Subcutaneous abdominal adipose tissue (tissue), 5 donors: ENCODE results near the gene CTNNA3.

Experiments
- H3K27ac ChIP-seq: one replicate; pipeline ENCODE4 v1.7.0; 2013; ENCODE audit warnings: low read depth, mild to moderate bottlenecking, inconsistent platforms, low read length, moderate library complexity
- H3K27me3 ChIP-seq, 5 donors: one replicate each; pipeline ENCODE4 v1.7.0; 2013; ENCODE audit warnings: low read length in 5 of 5, inconsistent platforms in 1 of 5; ENCODE audit not compliant: control insufficient read depth in 5 of 5, insufficient read depth in 4 of 5
- H3K36me3 ChIP-seq, 5 donors: one replicate each; pipeline ENCODE4 v1.7.0; 2013; ENCODE audit warnings: low read length in 5 of 5; ENCODE audit not compliant: control insufficient read depth in 5 of 5, insufficient read depth in 5 of 5
- H3K4me1 ChIP-seq, 5 donors: one replicate each; pipeline ENCODE4 v1.7.0; 2013; ENCODE audit warnings: low read length in 5 of 5, mild to moderate bottlenecking in 3 of 5, moderate library complexity in 1 of 5; ENCODE audit not compliant: control insufficient read depth in 5 of 5, insufficient read depth in 5 of 5
- H3K4me3 ChIP-seq, 5 donors: one replicate each; pipeline ENCODE4 v1.7.0; 2013; ENCODE audit warnings: low read length in 5 of 5, low read depth in 1 of 5
- H3K9ac ChIP-seq, 5 donors: one replicate each; pipeline ENCODE4 v1.7.0; 2013; ENCODE audit warnings: low read length in 5 of 5, mild to moderate bottlenecking in 4 of 5, moderate library complexity in 3 of 5
- H3K9me3 ChIP-seq, 5 donors: one replicate each; pipeline ENCODE4 v1.7.0; 2013; ENCODE audit warnings: low read length in 5 of 5; ENCODE audit not compliant: control insufficient read depth in 5 of 5
- donor health status: healthy.
- donor health status: healthy.
- donor health status: healthy.
- donor health status: healthy.
- donor health status: healthy.

Gene CTNNA3

GRCh38 chr10:66281327-66281726, 1414.7 kb downstream of the CTNNA3 start:
- H3K4me3 ChIP-seq = no peak overlapping the region
- H3K36me3 ChIP-seq = no peaks in the 10 kb centered on the region
- H3K27ac ChIP-seq = no peak overlapping the region
- no peaks in the 10 kb centered on the region for H3K4me1 ChIP-seq
- no peaks in the 10 kb centered on the region for H3K9me3 ChIP-seq
- H3K9ac ChIP-seq = no peak overlapping the region
- no peaks in the 10 kb centered on the region for H3K27me3 ChIP-seq

- H3K36me3 ChIP-seq = no peaks in the 10 kb centered on the region
- H3K9me3 ChIP-seq = no peaks in the 10 kb centered on the region
- H3K9ac ChIP-seq = no peak overlapping the region
- H3K27ac ChIP-seq = no peak overlapping the region
- no peaks in the 10 kb centered on the region for H3K4me1 ChIP-seq
- H3K27me3 ChIP-seq = no peaks in the 10 kb centered on the region
- no peak overlapping the region for H3K4me3 ChIP-seq
Measured at GRCh38 chr10:66277481-66277880, 1418.5 kb downstream of the CTNNA3 start.

- H3K36me3 ChIP-seq = no peaks in the 10 kb centered on the region
- no peaks in the 10 kb centered on the region for H3K27me3 ChIP-seq
- H3K4me1 ChIP-seq = no peaks in the 10 kb centered on the region
- H3K27ac ChIP-seq = no peak overlapping the region
- H3K9me3 ChIP-seq = no peaks in the 10 kb centered on the region
- no peak overlapping the region for H3K4me3 ChIP-seq
- H3K9ac ChIP-seq = no peak overlapping the region
Measured at GRCh38 chr10:66273966-66274519, 1422.0 kb downstream of the CTNNA3 start.

- Histone ChIP-seq H3K4me3 (no peak overlapping the region), H3K9ac (no peak overlapping the region), H3K27me3 (no peaks in the 10 kb centered on the region), H3K4me1 (no peaks in the 10 kb centered on the region), H3K36me3 (no peaks in the 10 kb centered on the region), H3K27ac (no peak overlapping the region), H3K9me3 (no peaks in the 10 kb centered on the region)
Measured at GRCh38 chr10:66265398-66265797, 1430.6 kb downstream of the CTNNA3 start.

- Histone ChIP-seq H3K9ac (no peak overlapping the region), H3K36me3 (no peaks in the 10 kb centered on the region), H3K4me3 (no peak overlapping the region), H3K27me3 (no peaks in the 10 kb centered on the region), H3K27ac (no peak overlapping the region), H3K9me3 (peaks cover 0 to 3% (median 0%) of the 10 kb centered on the region in 5 donors), H3K4me1 (no peaks in the 10 kb centered on the region)
Measured at GRCh38 chr10:66259836-66260235, 1436.2 kb downstream of the CTNNA3 start.

GRCh38 chr10:66258693-66259092, 1437.3 kb downstream of the CTNNA3 start:
- Histone ChIP-seq H3K4me3 (no peak overlapping the region), H3K9me3 (peaks cover 0 to 3% (median 0%) of the 10 kb centered on the region in 5 donors), H3K27ac (no peak overlapping the region), H3K36me3 (no peaks in the 10 kb centered on the region), H3K9ac (no peak overlapping the region), H3K27me3 (no peaks in the 10 kb centered on the region), H3K4me1 (no peaks in the 10 kb centered on the region)

GRCh38 chr10:66257801-66258200, 1438.2 kb downstream of the CTNNA3 start:
- H3K27ac ChIP-seq = no peak overlapping the region
- H3K9me3 ChIP-seq = peaks cover 0 to 3% (median 0%) of the 10 kb centered on the region in 5 donors
- H3K36me3 ChIP-seq = no peaks in the 10 kb centered on the region
- H3K9ac ChIP-seq = no peak overlapping the region
- H3K4me1 ChIP-seq = no peaks in the 10 kb centered on the region
- no peak overlapping the region for H3K4me3 ChIP-seq
- H3K27me3 ChIP-seq = no peaks in the 10 kb centered on the region

- Histone ChIP-seq H3K9me3 (peaks cover 0 to 7% (median 3%) of the 10 kb centered on the region in 5 donors), H3K4me1 (no peaks in the 10 kb centered on the region), H3K4me3 (no peak overlapping the region), H3K36me3 (no peaks in the 10 kb centered on the region), H3K9ac (no peak overlapping the region), H3K27me3 (no peaks in the 10 kb centered on the region), H3K27ac (no peak overlapping the region)
Measured at GRCh38 chr10:66252986-66253385, 1443.0 kb downstream of the CTNNA3 start.

GRCh38 chr10:66246177-66246576, 1449.8 kb downstream of the CTNNA3 start:
- Histone ChIP-seq H3K36me3 (no peaks in the 10 kb centered on the region), H3K4me3 (no peak overlapping the region), H3K9ac (no peak overlapping the region), H3K27ac (no peak overlapping the region), H3K27me3 (no peaks in the 10 kb centered on the region), H3K9me3 (peaks cover 0 to 15% (median 10%) of the 10 kb centered on the region in 5 donors), H3K4me1 (no peaks in the 10 kb centered on the region)

GRCh38 chr10:66244953-66245352, 1451.0 kb downstream of the CTNNA3 start:
- Histone ChIP-seq H3K36me3 (no peaks in the 10 kb centered on the region), H3K4me3 (no peak overlapping the region), H3K9ac (no peak overlapping the region), H3K4me1 (no peaks in the 10 kb centered on the region), H3K9me3 (peaks cover 0 to 15% (median 10%) of the 10 kb centered on the region in 5 donors), H3K27me3 (no peaks in the 10 kb centered on the region), H3K27ac (no peak overlapping the region)

- H3K36me3 ChIP-seq = no peaks in the 10 kb centered on the region
- H3K9ac ChIP-seq = no peak overlapping the region
- H3K4me1 ChIP-seq = no peaks in the 10 kb centered on the region
- no peak overlapping the region for H3K4me3 ChIP-seq
- no peak overlapping the region for H3K27ac ChIP-seq
- peaks cover 0 to 12% (median 6%) of the 10 kb centered on the region in 5 donors for H3K9me3 ChIP-seq
- H3K27me3 ChIP-seq = no peaks in the 10 kb centered on the region
Measured at GRCh38 chr10:66242885-66243284, 1453.1 kb downstream of the CTNNA3 start.
